GM23338 (cell line): Measurements from ENCODE around the gene GPHN. TPM values are rescaled to one million over a fixed set of nuclear protein-coding genes. Genes with fewer than 3 reads are reported as not detected.

Experiments
- ATAC-seq: fragments of 200-7000 bp; cut with Tn5 transposase; 3 replicates; pipeline ENCODE4 v1.9.1; 2020
- DNase-seq: peaks from one replicate; pipeline ENCODE4 v3.0.0-alpha.2; 2015; ENCODE audit warnings: low spot score
- H2AFZ ChIP-seq: fragments of 200-600 bp; sonication (generic); 2 replicates; pipeline ENCODE4 v1.8.0; 2016; ENCODE audit warnings: antibody characterized with exemption, mild to moderate bottlenecking, moderate library complexity
- H3F3A ChIP-seq: fragments of 200-600 bp; sonication (generic); replicated peaks from 2 replicates; pipeline ENCODE4 v1.8.0; 2017; ENCODE audit warnings: antibody characterized with exemption, mixed run types, low read depth
- H3K27ac ChIP-seq: fragments of 200-600 bp; sonication (generic); 2 replicates; pipeline ENCODE4 v1.6.1; 2016; ENCODE audit warnings: low read depth
- H3K27me3 ChIP-seq: fragments of 200-600 bp; sonication (generic); 2 replicates; pipeline ENCODE4 v1.8.0; 2016; ENCODE audit warnings: mild to moderate bottlenecking, mixed run types, moderate library complexity; ENCODE audit not compliant: insufficient read depth
- H3K36me3 ChIP-seq: fragments of 200-600 bp; sonication (generic); 2 replicates; pipeline ENCODE4 v1.8.0; 2016; ENCODE audit warnings: mild to moderate bottlenecking; ENCODE audit not compliant: insufficient read depth
- H3K4me1 ChIP-seq: fragments of 200-600 bp; sonication (generic); 2 replicates; pipeline ENCODE4 v1.8.0; 2016; ENCODE audit warnings: mild to moderate bottlenecking, moderate library complexity; ENCODE audit not compliant: insufficient read depth
- H3K4me2 ChIP-seq: fragments of 200-600 bp; sonication (generic); 2 replicates; pipeline ENCODE4 v1.7.1; 2017; ENCODE audit warnings: mixed run types
- H3K4me3 ChIP-seq: fragments of 200-600 bp; sonication (generic); 2 replicates; pipeline ENCODE4 v1.6.1; 2016; ENCODE audit warnings: mixed run types
- H3K79me2 ChIP-seq: fragments of 200-600 bp; sonication (generic); replicated peaks from 2 replicates; pipeline ENCODE4 v1.8.0; 2017; ENCODE audit warnings: mild to moderate bottlenecking; ENCODE audit not compliant: insufficient read depth
- H3K9me2 ChIP-seq: fragments of 200-600 bp; sonication (generic); 2 replicates; pipeline ENCODE4 v1.8.0; 2017; ENCODE audit not compliant: insufficient read depth
- H4K20me1 ChIP-seq: fragments of 200-600 bp; sonication (generic); replicated peaks from 2 replicates; pipeline ENCODE4 v1.8.0; 2017; ENCODE audit warnings: mild to moderate bottlenecking; ENCODE audit not compliant: insufficient read depth
- H3K27ac Mint-ChIP-seq: 2 replicates; pipeline ENCODE4 v1.8.0; 2020; ENCODE audit warnings: inconsistent platforms, mild to moderate bottlenecking, moderate library complexity, mixed read lengths
- H3K27me3 Mint-ChIP-seq: 3 replicates; pipeline ENCODE4 v1.8.0; 2022; ENCODE audit warnings: low read depth, mild to moderate bottlenecking, moderate library complexity, mixed read lengths, inconsistent platforms; ENCODE audit not compliant: insufficient read depth, poor library complexity
- H3K36me3 Mint-ChIP-seq: 3 replicates; pipeline ENCODE4 v1.8.0; 2021; ENCODE audit warnings: low read depth, mild to moderate bottlenecking, inconsistent platforms, moderate library complexity, mixed read lengths
- H3K4me1 Mint-ChIP-seq: 3 replicates; pipeline ENCODE4 v1.8.0; 2020; ENCODE audit warnings: mild to moderate bottlenecking, inconsistent platforms, mixed read lengths
- H3K4me3 Mint-ChIP-seq: 3 replicates; pipeline ENCODE4 v1.8.0; 2021; ENCODE audit warnings: moderate library complexity, mild to moderate bottlenecking, inconsistent platforms, mixed read lengths
- H3K9me3 Mint-ChIP-seq: 3 replicates; pipeline ENCODE4 v1.8.0; 2020; ENCODE audit warnings: moderate library complexity, mild to moderate bottlenecking, inconsistent platforms, mixed read lengths
- CREB1 ChIP-seq: fragments of 250-450 bp; sonication (Bioruptor Pico); IDR thresholded peaks from 2 replicates; pipeline ENCODE4 v1.5.0; 2020; ENCODE audit warnings: low read depth, mild to moderate bottlenecking, moderate library complexity
- ETS1 ChIP-seq: IDR thresholded peaks from 2 replicates; pipeline ENCODE4 v1.6.1; 2016; ENCODE audit warnings: antibody characterized with exemption
- EZH2 ChIP-seq: fragments of 200-600 bp; sonication (generic); IDR thresholded peaks from one replicate; pipeline ENCODE4 v1.8.0; 2017; ENCODE audit warnings: antibody characterized with exemption, mild to moderate bottlenecking, low read depth; ENCODE audit not compliant: unreplicated experiment
- EZH2phosphoT487 ChIP-seq: fragments of 200-600 bp; sonication (generic); IDR thresholded peaks from one replicate; pipeline ENCODE4 v1.8.1; 2018; ENCODE audit warnings: antibody characterized with exemption; ENCODE audit not compliant: unreplicated experiment
- NANOG ChIP-seq: IDR thresholded peaks from 2 replicates; pipeline ENCODE4 v1.6.1; 2016; ENCODE audit warnings: antibody characterized with exemption, borderline replicate concordance
- POLR2AphosphoS5 ChIP-seq: IDR thresholded peaks from 2 replicates; pipeline ENCODE4 v1.6.1; 2016; ENCODE audit warnings: antibody characterized with exemption, low read depth
- REST ChIP-seq: IDR thresholded peaks from one replicate; pipeline ENCODE4 v1.6.1; 2018; ENCODE audit warnings: antibody characterized with exemption; ENCODE audit not compliant: unreplicated experiment
- STAT1 ChIP-seq: IDR thresholded peaks from one replicate; pipeline ENCODE4 v1.6.1; 2016; ENCODE audit warnings: antibody characterized with exemption; ENCODE audit not compliant: unreplicated experiment
- ZNF114 ChIP-seq: fragments of 250-450 bp; sonication (Bioruptor Pico); IDR thresholded peaks from 2 replicates; pipeline ENCODE4 v1.5.0; 2020; ENCODE audit warnings: mild to moderate bottlenecking, moderate library complexity
- ZNF462 ChIP-seq: fragments of 250-450 bp; sonication (Bioruptor Pico); IDR thresholded peaks from 2 replicates; pipeline ENCODE4 v1.5.0; 2020; ENCODE audit warnings: mild to moderate bottlenecking, moderate library complexity
- polyA plus RNA-seq: library from polyadenylated mRNA; unstranded; fragments of >200 nt; fragmentation: Nextera tagmentation; extraction: Ambion mirVana; gene quantifications from 2 replicates; pipeline ENCODE4 v1.2.1, GENCODE V29; 2016
- total RNA-seq: library from RNA; depleted of rRNA; stranded (reverse); fragments of >200 nt; shearing (Covaris generic); gene quantifications from 2 replicates; pipeline ENCODE4 v1.2.3, GENCODE V29; 2014

GPHN gene
- total and polyA plus RNA-seq, 2 experiments from 2014 or later, result 17.6 to 20.6 TPM

GRCh38 chr14:66643344-66643743 lies 135.4 kb downstream of the GPHN start:
- Mint-ChIP-seq H3K27me3 (no peaks in the 10 kb centered on the region), H3K36me3 (no peaks in the 10 kb centered on the region), H3K4me3 (no peak overlapping the region), H3K27ac (no peak overlapping the region), H3K9me3 (no peaks in the 10 kb centered on the region), H3K4me1 (peaks cover 12% of the 10 kb centered on the region)
- ATAC-seq (no peak), DNase-seq (no peak)
- H3K36me3 ChIP-seq, result no peaks in the 10 kb centered on the region
- H3K27me3 ChIP-seq, result no peaks in the 10 kb centered on the region
- TF ChIP-seq CREB1 (CRISPR knock-in tag) (no peak), STAT1 (no peak), REST (no peak), NANOG (no peak)
- H2AFZ ChIP-seq, result no peak overlapping the region
- H3K79me2 ChIP-seq, result peaks cover 12% of the 10 kb centered on the region
- no peaks in the 10 kb centered on the region for H3K9me2 ChIP-seq
- no peaks in the 10 kb centered on the region for H3F3A ChIP-seq
- no peaks in the 10 kb centered on the region for H3K4me1 ChIP-seq
- no peak overlapping the region for H3K4me2 ChIP-seq
- no peak overlapping the region for H3K4me3 ChIP-seq
- no peaks in the 10 kb centered on the region for H4K20me1 ChIP-seq
- H3K27ac ChIP-seq, result no peak overlapping the region

GRCh38 chr14:66645716-66646115 lies 137.8 kb downstream of the GPHN start:
- H2AFZ ChIP-seq, result no peak overlapping the region
- H3K36me3 ChIP-seq, result no peaks in the 10 kb centered on the region
- no peaks in the 10 kb centered on the region for H3K27me3 ChIP-seq
- Mint-ChIP-seq H3K27me3 (peaks cover 4% of the 10 kb centered on the region), H3K36me3 (no peaks in the 10 kb centered on the region), H3K27ac (no peak overlapping the region), H3K4me1 (peaks cover 13% of the 10 kb centered on the region), H3K4me3 (no peak overlapping the region), H3K9me3 (no peaks in the 10 kb centered on the region)
- H3K4me3 ChIP-seq, result no peak overlapping the region
- H4K20me1 ChIP-seq, result no peaks in the 10 kb centered on the region
- ATAC-seq (no peak), DNase-seq (no peak)
- no peak overlapping the region for H3K4me2 ChIP-seq
- no peak overlapping the region for H3K27ac ChIP-seq
- H3K9me2 ChIP-seq, result no peaks in the 10 kb centered on the region
- no peaks in the 10 kb centered on the region for H3F3A ChIP-seq
- no peaks in the 10 kb centered on the region for H3K4me1 ChIP-seq
- no peak for TF ChIP-seq ZNF462 (CRISPR knock-in tag)
- TF ChIP-seq EZH2, result no peak
- no peak for TF ChIP-seq EZH2phosphoT487
- TF ChIP-seq NANOG, result no peak
- no peak for TF ChIP-seq STAT1
- TF ChIP-seq POLR2AphosphoS5, result no peak
- TF ChIP-seq ETS1, result no peak
- no peak for TF ChIP-seq ZNF114 (CRISPR knock-in tag)
- peaks cover 13% of the 10 kb centered on the region for H3K79me2 ChIP-seq
